IMR-90 (cell line): ENCODE data around the gene MAP2K2. TPM values are rescaled to one million over a fixed set of nuclear protein-coding genes. Genes with fewer than 3 reads are reported as not detected.

Source experiments
- ATAC-seq: fragments of 200-7000 bp; cut with Tn5 transposase; 2 replicates; pipeline ENCODE4 v1.9.1; 2020; ENCODE audit warnings: low read depth, mild to moderate bottlenecking, moderate library complexity
- BruUV-seq: library from RNA; stranded (reverse); fragments of 400-500 nt; replicated peaks from 2 replicates; lab custom pipeline; 2021; lab: Mats Ljungman, UMichigan
- CTCF ChIA-PET: fragments of 300-600 bp; formaldehyde crosslinking; extraction: SDS; loops from one replicate; lab custom pipeline; 2021; ENCODE audit warnings: antibody characterized with exemption; lab: Yijun Ruan, JAX
- POLR2A ChIA-PET: fragments of 300-600 bp; sonication (Branson Sonifier 250); formaldehyde crosslinking; loops from one replicate; lab custom pipeline; 2022; ENCODE audit warnings: antibody characterized with exemption; ENCODE audit not compliant: unreplicated experiment; lab: Charles Lee
- DNase-seq: peaks from one replicate; pipeline ENCODE4 v3.0.0; 2013
- H2AFZ ChIP-seq: replicated peaks from 2 replicates; pipeline ENCODE3; 2013; ENCODE audit warnings: low read length, mild to moderate bottlenecking; ENCODE audit not compliant: poor library complexity
- H2AK5ac ChIP-seq: 2 replicates; pipeline ENCODE4 v1.6.1; 2013; ENCODE audit warnings: low read depth, low read length, inconsistent platforms
- H2AK9ac ChIP-seq: replicated peaks from 2 replicates; pipeline ENCODE3; 2013; ENCODE audit warnings: mild to moderate bottlenecking, low read depth, low read length, moderate library complexity; ENCODE audit not compliant: poor library complexity
- H2BK120ac ChIP-seq: 2 replicates; pipeline ENCODE4 v1.6.1; 2013; ENCODE audit warnings: low read depth, low read length, inconsistent platforms
- H2BK15ac ChIP-seq: 3 replicates; pipeline ENCODE4 v1.6.1; 2013; ENCODE audit warnings: low read depth, low read length, inconsistent platforms
- H2BK20ac ChIP-seq: 2 replicates; pipeline ENCODE4 v1.6.1; 2013; ENCODE audit warnings: low read depth, mild to moderate bottlenecking, inconsistent platforms, low read length, moderate library complexity
- H2BK5ac ChIP-seq: 2 replicates; pipeline ENCODE4 v1.6.1; 2013; ENCODE audit warnings: mild to moderate bottlenecking, low read depth, low read length, inconsistent platforms; ENCODE audit not compliant: poor library complexity, severe bottlenecking
- H3K14ac ChIP-seq: replicated peaks from 2 replicates; pipeline ENCODE4 v1.6.1; 2013; ENCODE audit warnings: low read depth, low read length, inconsistent platforms
- H3K18ac ChIP-seq: 2 replicates; pipeline ENCODE4 v1.6.1; 2013; ENCODE audit warnings: low read depth, low read length, control low read depth
- H3K23ac ChIP-seq: 2 replicates; pipeline ENCODE4 v1.6.1; 2013; ENCODE audit warnings: low read depth, low read length, inconsistent platforms
- H3K27ac ChIP-seq: 2 replicates; pipeline ENCODE4 v1.5.1; 2013; ENCODE audit warnings: mild to moderate bottlenecking, control low read depth, low read length; ENCODE audit not compliant: insufficient read depth
- H3K27me3 ChIP-seq: 2 replicates; pipeline ENCODE4 v1.6.1; 2013; ENCODE audit warnings: low read length; ENCODE audit not compliant: control insufficient read depth, insufficient read depth
- H3K36me3 ChIP-seq: 2 replicates; pipeline ENCODE4 v1.6.1; 2013; ENCODE audit warnings: low read length, mixed read lengths; ENCODE audit not compliant: control insufficient read depth, insufficient read depth
- H3K4ac ChIP-seq: 2 replicates; pipeline ENCODE4 v1.6.1; 2013; ENCODE audit warnings: low read depth, low read length, inconsistent platforms
- H3K4me1 ChIP-seq: 2 replicates; pipeline ENCODE4 v1.6.1; 2013; ENCODE audit warnings: low read length, mixed read lengths; ENCODE audit not compliant: control insufficient read depth, insufficient read depth
- H3K4me2 ChIP-seq: 2 replicates; pipeline ENCODE4 v1.6.1; 2013; ENCODE audit warnings: low read depth, mild to moderate bottlenecking, control low read depth, low read length, moderate library complexity
- H3K4me3 ChIP-seq: 2 replicates; pipeline ENCODE4 v1.5.1; 2013; ENCODE audit warnings: low read depth, mild to moderate bottlenecking, control low read depth, low read length, moderate library complexity; ENCODE audit not compliant: insufficient read depth
- H3K56ac ChIP-seq: 2 replicates; pipeline ENCODE4 v1.6.1; 2013; ENCODE audit warnings: low read length, inconsistent platforms; ENCODE audit not compliant: insufficient read depth; ENCODE audit errors: extremely low read depth
- H3K79me1 ChIP-seq, 2 experiments: 2 replicates each; pipeline ENCODE4 v1.6.1; 2013; ENCODE audit warnings: low read length in 2 of 2, inconsistent platforms in 1 of 2, low read depth in 1 of 2
- H3K9ac ChIP-seq: 2 replicates; pipeline ENCODE4 v1.6.1; 2013; ENCODE audit warnings: low read depth, low read length, control low read depth
- H3K9me1 ChIP-seq: 2 replicates; pipeline ENCODE4 v1.6.1; 2013; ENCODE audit warnings: low read length, inconsistent platforms; ENCODE audit not compliant: insufficient read depth
- H3K9me3 ChIP-seq: 2 replicates; pipeline ENCODE4 v1.6.1; 2013; ENCODE audit warnings: low read length; ENCODE audit not compliant: control insufficient read depth, insufficient read depth
- H4K20me1 ChIP-seq: 2 replicates; pipeline ENCODE4 v1.6.1; 2013; ENCODE audit warnings: low read length, inconsistent platforms; ENCODE audit not compliant: insufficient read depth
- H4K5ac ChIP-seq: 2 replicates; pipeline ENCODE4 v1.6.1; 2013; ENCODE audit warnings: mild to moderate bottlenecking, low read depth, low read length, control low read depth
- H4K8ac ChIP-seq, 2 experiments: 2 replicates each; pipeline ENCODE4 v1.6.1; 2013; ENCODE audit warnings: low read depth in 2 of 2, low read length in 2 of 2, control low read depth in 1 of 2, inconsistent platforms in 1 of 2
- H4K91ac ChIP-seq: 2 replicates; pipeline ENCODE4 v1.6.1; 2013; ENCODE audit warnings: low read depth, low read length, inconsistent platforms; ENCODE audit not compliant: insufficient read depth
- BHLHE40 ChIP-seq: fragments of 150-350 bp; IDR thresholded peaks from 2 replicates; pipeline ENCODE4 v1.6.1; 2016; ENCODE audit warnings: mild to moderate bottlenecking, low read depth, low read length
- CEBPB ChIP-seq: IDR thresholded peaks from 2 replicates; pipeline ENCODE4 v1.6.1; 2012; ENCODE audit warnings: low read depth, low read length, improper control_type of control experiment
- FOS ChIP-seq: fragments of 150-350 bp; IDR thresholded peaks from 2 replicates; pipeline ENCODE4 v1.6.1; 2016; ENCODE audit warnings: low read depth, low read length
- MAFK ChIP-seq: IDR thresholded peaks from 2 replicates; pipeline ENCODE4 v1.6.1; 2012; ENCODE audit warnings: low read depth, low read length, improper control_type of control experiment
- MAZ ChIP-seq: IDR thresholded peaks from 2 replicates; pipeline ENCODE4 v1.6.1; 2012; ENCODE audit warnings: low read depth, mild to moderate bottlenecking, low read length, improper control_type of control experiment, moderate library complexity, borderline replicate concordance
- MXI1 ChIP-seq: IDR thresholded peaks from 2 replicates; pipeline ENCODE4 v1.6.1; 2012; ENCODE audit warnings: low read depth, mild to moderate bottlenecking, low read length, moderate library complexity, borderline replicate concordance
- RAD21 ChIP-seq: IDR thresholded peaks from 2 replicates; pipeline ENCODE4 v1.6.1; 2012; ENCODE audit warnings: low read length, improper control_type of control experiment
- RFX5 ChIP-seq: IDR thresholded peaks from 2 replicates; pipeline ENCODE4 v1.8.0; 2012; ENCODE audit warnings: low read depth, mild to moderate bottlenecking, low read length, moderate library complexity
- SMC3 ChIP-seq: fragments of 150-350 bp; IDR thresholded peaks from 2 replicates; pipeline ENCODE4 v1.6.1; 2016; ENCODE audit warnings: low read depth, mild to moderate bottlenecking, antibody characterized with exemption, low read length, moderate library complexity
- whole genome bisulfite sequencing, 2 experiments: methylation state at CpG; one replicate each; pipeline versions ENCODE4 v1.1.5 to v1.1.7; 2013; ENCODE audit warnings: missing lambda C conversion rate in 2 of 2; ENCODE audit not compliant: insufficient read length in 1 of 2; ENCODE audit errors: extremely low coverage in 2 of 2; 5-methylcytosine and 5-hydroxymethylcytosine counted together
- dilution Hi-C: fragments of 300-500 bp; cut with HindIII; formaldehyde crosslinking; loops from one replicate; pipeline ENCODE4 v1.14.3; 2018; ENCODE audit warnings: low sequenced_read_pairs; ENCODE audit not compliant: unreplicated experiment
- in situ Hi-C: fragments of 300-500 bp; cut with MboI; formaldehyde crosslinking; loops from 3 replicates; pipeline ENCODE4 v1.14.3; 2019; ENCODE audit warnings: low sequenced_read_pairs, inconsistent platforms, mixed read lengths
- intact Hi-C: fragments of 100-400 bp; cut with micrococcal nuclease; formaldehyde crosslinking; loops from 2 replicates; pipeline ENCODE4 v1.10.0; 2022
- polyA plus RNA-seq, 3 experiments: library from polyadenylated mRNA; depleted of rRNA; stranded (reverse); fragments of >200 nt; gene quantifications; 2 replicates each; pipeline ENCODE4 v1.2.3, GENCODE V29; 2012; ENCODE audit warnings: low replicate concordance in 1 of 3
- total RNA-seq: library from RNA; depleted of rRNA; stranded (reverse); fragments of >200 nt; gene quantifications from 2 replicates; pipeline ENCODE4 v1.2.3, GENCODE V29; 2012
- TF ChIP-seq, protein P1 (sequence below): conservative IDR thresholded peaks from 2 replicates; pipeline ENCODE4 v1.5.1; 2012; ENCODE audit warnings: mild to moderate bottlenecking, low read depth, low read length, improper control_type of control experiment
- TF ChIP-seq, protein P2 (sequence below): fragments of 150-350 bp; IDR thresholded peaks from 2 replicates; pipeline ENCODE4 v1.6.1; 2016; ENCODE audit warnings: low read depth, mild to moderate bottlenecking, low read length, moderate library complexity, borderline replicate concordance

Gene MAP2K2
- total and polyA plus RNA-seq, 2 of the 4 experiments (the other 2 are of a cell fraction) = 115 to 151 TPM

DNA sequence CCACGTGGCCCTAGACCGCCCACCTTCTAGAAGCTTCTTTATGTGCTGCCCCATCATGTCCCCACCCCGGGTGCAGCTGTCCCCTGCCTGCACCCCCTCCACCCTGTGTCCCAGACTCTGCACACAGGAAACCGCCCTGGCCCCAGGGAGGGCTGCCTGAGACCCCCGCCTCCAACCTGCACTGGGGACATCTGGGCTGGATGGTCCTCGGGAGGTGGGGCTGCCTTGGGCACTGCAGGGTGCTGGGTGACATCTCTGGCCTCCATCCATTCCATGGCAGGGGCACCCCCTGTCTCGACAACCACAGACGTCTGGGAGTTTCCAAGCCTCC, 39.4 kb downstream of the MAP2K2 start:
- dilution Hi-C loops = no loop called here
- no TSS peak for BruUV-seq
- Histone ChIP-seq H2AK5ac (no peak overlapping the region), H3K9me3 (no peaks in the 10 kb centered on the region), H3K9me1 (no peaks in the 10 kb centered on the region), H3K4me2 (no peak overlapping the region), H3K4ac (no peak overlapping the region), H2AK9ac (no peak overlapping the region), H2BK120ac (no peak overlapping the region), H4K5ac (no peak overlapping the region), H3K18ac (no peak overlapping the region), H4K91ac (no peak overlapping the region), H3K56ac (no peak overlapping the region), H3K14ac (no peak overlapping the region), H3K79me1 (no peaks in the 10 kb centered on the region), H4K8ac (no peak overlapping the region), H2BK15ac (no peak overlapping the region), H3K27me3 (no peaks in the 10 kb centered on the region), H3K27ac (no peak overlapping the region), H3K4me3 (no peak overlapping the region), H3K9ac (no peak overlapping the region), H3K23ac (no peak overlapping the region), H4K20me1 (0 out of 2 replicates have a peak, but pooled peaks cover 3% of the 10 kb centered on the region), H3K36me3 (peaks cover 9% of the 10 kb centered on the region), H3K4me1 (peaks cover 2% of the 10 kb centered on the region; the same call in 1 of the 2 replicates), H2AFZ (peak overlapping the region; percentile 26), H2BK5ac (no peak overlapping the region), H2BK20ac (no peak overlapping the region)
- TF ChIP-seq SMC3 = no peak
- TF ChIP-seq, protein P1, sequence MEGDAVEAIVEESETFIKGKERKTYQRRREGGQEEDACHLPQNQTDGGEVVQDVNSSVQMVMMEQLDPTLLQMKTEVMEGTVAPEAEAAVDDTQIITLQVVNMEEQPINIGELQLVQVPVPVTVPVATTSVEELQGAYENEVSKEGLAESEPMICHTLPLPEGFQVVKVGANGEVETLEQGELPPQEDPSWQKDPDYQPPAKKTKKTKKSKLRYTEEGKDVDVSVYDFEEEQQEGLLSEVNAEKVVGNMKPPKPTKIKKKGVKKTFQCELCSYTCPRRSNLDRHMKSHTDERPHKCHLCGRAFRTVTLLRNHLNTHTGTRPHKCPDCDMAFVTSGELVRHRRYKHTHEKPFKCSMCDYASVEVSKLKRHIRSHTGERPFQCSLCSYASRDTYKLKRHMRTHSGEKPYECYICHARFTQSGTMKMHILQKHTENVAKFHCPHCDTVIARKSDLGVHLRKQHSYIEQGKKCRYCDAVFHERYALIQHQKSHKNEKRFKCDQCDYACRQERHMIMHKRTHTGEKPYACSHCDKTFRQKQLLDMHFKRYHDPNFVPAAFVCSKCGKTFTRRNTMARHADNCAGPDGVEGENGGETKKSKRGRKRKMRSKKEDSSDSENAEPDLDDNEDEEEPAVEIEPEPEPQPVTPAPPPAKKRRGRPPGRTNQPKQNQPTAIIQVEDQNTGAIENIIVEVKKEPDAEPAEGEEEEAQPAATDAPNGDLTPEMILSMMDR = no peak
- TF ChIP-seq MAZ = no peak
- no peak for TF ChIP-seq RAD21
- TF ChIP-seq MAFK = no peak
- TF ChIP-seq RFX5 = no peak
- TF ChIP-seq FOS = no peak
- no peak for TF ChIP-seq MXI1
- no peak for TF ChIP-seq CEBPB
- no peak for TF ChIP-seq BHLHE40
- TF ChIP-seq, protein P2, sequence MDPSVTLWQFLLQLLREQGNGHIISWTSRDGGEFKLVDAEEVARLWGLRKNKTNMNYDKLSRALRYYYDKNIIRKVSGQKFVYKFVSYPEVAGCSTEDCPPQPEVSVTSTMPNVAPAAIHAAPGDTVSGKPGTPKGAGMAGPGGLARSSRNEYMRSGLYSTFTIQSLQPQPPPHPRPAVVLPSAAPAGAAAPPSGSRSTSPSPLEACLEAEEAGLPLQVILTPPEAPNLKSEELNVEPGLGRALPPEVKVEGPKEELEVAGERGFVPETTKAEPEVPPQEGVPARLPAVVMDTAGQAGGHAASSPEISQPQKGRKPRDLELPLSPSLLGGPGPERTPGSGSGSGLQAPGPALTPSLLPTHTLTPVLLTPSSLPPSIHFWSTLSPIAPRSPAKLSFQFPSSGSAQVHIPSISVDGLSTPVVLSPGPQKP = no peak
- WGBS, 2 experiments = no CpG with 5 or more reads among the region's 8 CpGs
- ChIA-PET POLR2A (no interaction called here), CTCF (no interaction called here)
- ATAC-seq = no peak
- in situ Hi-C loops = no loop called here
- no peak for DNase-seq
- intact Hi-C loops = no loop called here
